UCSD-AML1 (cell line): ENCODE results near the gene ANGPTL8.

ENCODE experiments used
- DNase-seq: peaks from one replicate; lab custom pipeline; 2025; ENCODE audit not compliant: unreplicated experiment; lab: John Stamatoyannopoulos, UW

The ANGPTL8 gene

DNA sequence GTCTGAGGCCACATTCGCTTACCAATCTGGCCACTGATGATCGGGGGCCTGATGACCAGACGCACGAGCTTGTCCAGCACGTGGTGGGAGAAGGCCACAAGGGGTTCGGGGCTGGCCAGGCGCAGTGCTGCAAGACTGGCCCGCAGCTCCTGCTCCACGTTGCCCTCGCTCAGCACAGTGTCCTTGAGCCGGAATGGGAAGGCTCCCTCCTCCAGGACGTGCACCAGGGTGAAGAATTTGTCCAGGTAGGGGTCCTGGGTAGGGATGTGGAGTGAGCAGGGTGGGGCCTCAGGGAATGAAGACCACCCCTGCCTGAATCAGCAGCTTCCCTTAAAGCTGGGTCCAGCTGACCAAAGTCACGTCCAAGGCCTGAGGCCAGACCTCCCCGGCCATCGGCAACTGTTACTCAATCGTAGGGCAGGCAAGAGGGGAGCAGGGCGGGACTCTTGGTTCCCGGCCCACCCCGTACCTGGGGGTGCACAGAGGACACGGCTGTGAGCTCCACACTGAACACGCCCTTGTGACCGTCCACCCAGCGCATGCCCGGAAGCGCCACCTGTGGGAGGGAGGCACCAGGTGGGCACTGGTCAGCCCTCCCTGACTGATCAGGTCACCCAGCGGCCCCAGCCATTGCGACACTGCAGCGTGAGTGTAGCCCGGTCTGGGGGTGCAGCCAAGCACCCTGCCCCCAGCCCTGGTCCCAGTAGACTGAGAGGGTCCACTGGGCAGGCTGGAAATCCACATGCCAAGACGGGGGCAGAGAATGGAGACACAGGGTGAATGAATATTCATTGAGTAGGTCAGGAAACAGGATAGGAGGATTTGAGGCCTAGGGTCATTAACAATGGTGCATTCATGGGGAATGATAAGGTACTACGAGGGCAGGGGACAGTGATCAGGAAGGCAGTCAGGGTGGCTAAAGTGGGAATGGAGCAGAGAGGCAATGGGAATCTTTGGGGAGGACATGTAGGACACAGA lies 2.8 kb upstream of the ANGPTL8 start:
- DNase-seq = no peak

- DNase-seq = no peak
Observed at GRCh38 chr19:11237321-11237720, 2.1 kb upstream of the ANGPTL8 start.

DNA sequence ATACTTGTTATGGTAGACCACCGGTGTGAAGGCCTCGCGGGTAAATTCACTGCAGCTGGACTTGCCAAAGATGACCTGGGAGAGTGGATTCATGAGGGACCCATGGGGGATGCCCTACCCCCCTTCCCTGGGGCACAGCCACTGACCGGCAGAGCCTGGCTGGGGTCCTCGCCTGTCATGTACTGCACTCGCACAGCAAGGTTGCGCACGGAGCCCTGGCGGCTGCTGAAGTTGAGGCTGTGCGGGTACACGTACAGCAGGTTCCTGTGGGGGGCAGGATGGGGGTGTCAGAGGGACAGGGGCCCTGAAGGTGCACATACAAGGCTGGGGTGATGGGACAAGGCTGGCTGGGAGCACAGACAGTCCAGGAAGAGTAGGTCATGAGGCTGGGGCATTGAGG lies 1.4 kb upstream of the ANGPTL8 start:
- no peak for DNase-seq

GRCh38 chr19:11238781-11239376 lies 540 bp upstream of the ANGPTL8 start:
- no peak for DNase-seq

DNA sequence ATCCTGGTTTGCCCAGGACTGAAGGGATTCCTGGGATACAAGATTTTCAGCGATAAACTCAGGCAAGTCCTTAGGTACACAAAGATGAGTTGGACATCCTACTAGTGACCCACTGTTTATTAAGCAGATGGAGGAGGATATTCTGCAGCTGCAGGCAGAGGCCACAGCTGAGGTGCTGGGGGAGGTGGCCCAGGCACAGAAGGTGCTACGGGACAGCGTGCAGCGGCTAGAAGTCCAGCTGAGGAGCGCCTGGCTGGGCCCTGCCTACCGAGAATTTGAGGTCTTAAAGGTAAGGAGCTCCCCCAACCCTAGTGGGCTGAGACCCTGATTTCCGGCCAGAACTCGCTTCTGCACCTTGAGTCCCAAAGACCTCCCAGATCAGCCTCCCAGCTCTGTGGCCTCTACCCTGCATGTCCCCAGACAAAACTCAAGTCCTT lies 607 bp downstream of the ANGPTL8 start:
- DNase-seq = no peak

GRCh38 chr19:11242025-11242424 lies 2.6 kb downstream of the ANGPTL8 start:
- DNase-seq = no peak

DNA sequence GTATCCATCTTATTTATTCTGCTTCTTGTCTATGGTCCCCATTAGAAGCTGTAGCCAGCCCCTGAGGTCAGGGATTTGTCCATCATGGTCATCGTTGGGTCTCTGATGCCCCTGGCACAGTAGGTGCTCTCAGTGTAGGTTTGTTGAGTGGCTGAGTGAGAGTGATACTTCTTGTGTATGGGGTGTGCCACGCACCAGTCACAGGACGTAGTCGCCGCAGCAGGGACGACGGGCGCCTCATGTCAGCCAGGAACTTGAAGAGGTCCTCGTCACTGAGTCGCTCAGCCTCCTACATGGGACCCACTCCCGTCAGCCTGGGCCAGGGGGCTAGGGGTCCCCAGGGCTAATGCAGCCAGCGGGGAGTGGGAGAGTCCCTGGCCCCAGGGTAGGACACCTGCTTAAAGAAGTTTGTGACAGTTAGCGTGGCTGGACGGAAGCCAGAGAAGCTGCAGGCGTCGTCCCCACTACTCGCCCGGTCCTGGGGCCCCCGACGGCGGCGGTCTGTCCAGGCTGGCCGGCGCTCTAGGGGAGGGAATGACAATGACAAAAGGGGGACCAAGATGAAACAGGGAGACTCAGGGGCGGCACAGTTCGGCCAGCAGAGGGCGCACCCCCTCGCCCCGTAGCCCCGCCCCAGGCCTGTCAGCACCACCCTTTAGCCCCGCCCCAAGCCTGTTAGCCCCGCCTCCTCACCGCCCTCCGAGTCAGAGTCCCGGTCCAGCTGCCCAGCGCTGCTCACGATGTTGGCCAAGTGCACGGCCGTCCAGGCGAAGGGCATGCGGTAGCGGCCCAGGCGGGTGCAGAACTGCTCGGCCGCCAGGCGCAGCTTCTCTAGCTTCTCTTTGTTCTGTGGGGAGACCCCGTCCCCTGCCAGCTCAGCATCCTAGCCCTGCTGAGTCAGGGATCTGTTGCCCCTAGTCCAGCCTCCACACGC lies 3.7 kb downstream of the ANGPTL8 start:
- DNase-seq = peak; percentile 74

GRCh38 chr19:11243798-11244169 lies 4.4 kb downstream of the ANGPTL8 start:
- no peak for DNase-seq

DNA sequence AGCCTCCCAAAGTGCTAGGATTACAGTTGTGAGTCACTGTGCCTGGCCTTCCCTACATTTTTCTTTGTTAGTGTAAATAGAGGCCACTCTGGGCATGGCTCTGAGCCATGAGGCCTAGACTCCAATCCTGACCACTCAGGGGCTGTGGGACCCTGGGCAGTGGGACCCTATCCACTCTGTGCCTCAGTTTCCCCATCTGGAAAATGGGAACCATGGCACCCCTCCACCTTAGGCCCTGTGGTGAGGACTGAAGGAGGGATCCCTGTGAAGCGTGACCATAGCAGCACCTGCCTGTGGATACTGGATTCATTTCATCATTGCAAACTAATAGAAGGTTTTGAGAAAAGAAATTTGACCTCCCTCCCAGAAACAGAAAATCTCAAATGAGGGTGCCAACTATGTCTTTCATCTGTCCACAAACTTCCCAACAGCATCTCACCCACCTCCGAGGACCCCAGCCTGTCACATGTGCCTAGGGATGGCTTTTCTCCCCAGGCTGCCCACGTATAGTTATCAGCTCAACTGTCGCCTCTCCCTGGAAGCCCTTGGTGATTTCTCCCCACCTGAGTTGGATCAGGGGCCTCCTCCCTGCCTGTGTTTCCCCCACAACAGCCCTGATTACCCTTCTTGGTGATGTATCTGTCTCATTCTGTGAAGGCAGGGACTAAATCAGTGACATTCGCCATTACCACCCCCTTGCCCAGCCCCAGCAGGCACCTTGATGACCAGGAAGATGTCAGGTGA lies 5.6 kb downstream of the ANGPTL8 start:
- no peak for DNase-seq

DNA sequence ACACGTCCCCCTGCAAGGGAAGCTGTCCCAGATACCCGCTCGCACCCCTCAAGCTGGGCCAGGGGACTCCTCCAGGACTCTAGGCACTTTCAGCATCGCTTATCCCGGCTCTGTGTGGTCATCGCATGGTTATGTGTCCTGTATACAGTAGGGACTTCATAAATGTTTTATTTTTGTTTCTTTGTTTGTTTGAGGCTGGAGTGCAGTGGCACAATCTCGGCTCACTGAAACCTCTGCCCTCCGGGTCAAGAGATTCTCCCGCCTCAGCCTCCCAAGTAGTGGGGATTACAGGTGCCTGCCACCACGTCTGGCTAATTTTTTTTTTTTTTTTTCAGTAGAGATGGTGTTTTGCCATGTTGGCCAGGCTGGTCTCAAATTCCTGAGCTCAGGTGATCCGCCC lies 7.5 kb downstream of the ANGPTL8 start:
- DNase-seq = no peak

GRCh38 chr19:11247391-11247790 lies 8.0 kb downstream of the ANGPTL8 start:
- DNase-seq = no peak

- DNase-seq = no peak
Observed at GRCh38 chr19:11247934-11248333, 8.5 kb downstream of the ANGPTL8 start.

GRCh38 chr19:11248852-11249251 lies 9.4 kb downstream of the ANGPTL8 start:
- no peak for DNase-seq

- no peak for DNase-seq
Observed at GRCh38 chr19:11251217-11251616, 11.8 kb downstream of the ANGPTL8 start.

- no peak for DNase-seq
Observed at GRCh38 chr19:11251650-11252314, 12.4 kb downstream of the ANGPTL8 start.

GRCh38 chr19:11252665-11253355 lies 13.4 kb downstream of the ANGPTL8 start:
- DNase-seq = no peak

DNA sequence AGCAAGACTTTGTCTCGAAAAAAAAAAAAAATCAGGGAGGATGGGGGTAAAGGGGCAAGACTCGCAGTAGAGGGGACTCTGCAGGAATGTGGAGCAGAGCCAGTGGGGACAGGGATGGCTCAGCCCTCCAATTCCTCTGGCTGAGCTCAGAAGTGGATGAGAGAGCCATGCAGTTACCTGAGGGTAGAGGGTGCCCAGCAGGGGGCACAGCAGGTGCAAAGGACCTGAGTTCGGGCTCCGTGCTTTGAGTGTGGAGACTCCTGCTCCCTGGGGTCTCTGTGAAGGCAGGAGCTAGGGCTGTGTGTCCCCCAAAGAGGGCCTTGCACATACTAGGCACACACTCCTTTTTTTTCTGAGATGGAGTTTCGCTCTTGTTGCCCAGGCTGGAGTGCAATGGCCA lies 15.2 kb downstream of the ANGPTL8 start:
- DNase-seq = no peak

DNA sequence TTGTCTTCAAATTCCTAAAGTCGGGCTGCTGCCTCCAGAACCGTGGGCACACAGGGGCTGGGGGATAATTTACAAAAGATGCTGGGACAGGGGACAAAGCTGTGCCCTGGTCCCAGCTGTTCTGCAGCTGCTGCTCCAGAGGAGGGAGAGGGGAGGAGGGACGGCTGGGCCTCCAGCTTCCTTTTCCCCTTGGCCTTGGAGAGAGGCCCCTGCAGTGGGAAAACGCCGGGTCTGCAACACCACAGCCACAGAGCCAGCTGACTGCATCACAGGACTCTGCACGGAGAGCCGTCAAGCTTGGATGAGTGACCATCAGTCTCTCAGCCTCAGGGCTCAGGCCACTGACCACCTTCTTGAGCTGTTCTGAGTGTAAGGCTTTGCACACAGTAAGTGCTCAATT lies 16.8 kb downstream of the ANGPTL8 start:
- peak; percentile 23 for DNase-seq

DNA sequence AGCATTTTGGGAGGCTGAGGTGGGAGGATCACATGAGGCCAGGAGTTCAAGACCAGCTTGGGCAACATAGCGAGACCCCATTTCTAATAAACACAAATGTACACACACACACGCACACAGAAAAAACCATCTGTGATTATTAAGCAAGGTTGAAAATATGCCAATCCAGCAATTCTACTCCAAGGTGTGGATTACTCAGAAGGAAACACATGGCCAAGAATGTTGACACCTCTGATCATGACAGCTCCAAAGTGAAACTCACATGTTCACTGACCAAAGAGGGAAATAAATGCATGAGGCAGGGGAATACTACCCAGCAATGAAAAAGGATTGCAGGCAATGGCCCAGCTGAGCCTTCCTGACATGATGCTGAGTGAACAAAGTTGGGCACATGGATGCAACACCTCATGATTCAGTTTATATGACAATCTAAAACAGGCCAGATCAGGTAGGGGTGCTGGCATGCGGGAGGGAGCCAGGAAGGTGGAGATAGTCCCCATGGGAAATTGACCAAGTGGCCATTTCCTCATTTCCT lies 18.5 kb downstream of the ANGPTL8 start:
- DNase-seq = no peak
